Naive thymus-derived CD8-positive, alpha-beta T cell (primary cell): ENCODE measurements around the gene TTC4. TPM values are rescaled to one million over a fixed set of nuclear protein-coding genes. Genes with fewer than 3 reads are reported as not detected.

Experiments used
- ATAC-seq, 2 donors: fragments of 150-1000 bp; cut with Tn5 transposase in 1 of 2; sonication (Bioruptor Pico), chemical (Tn5 transposase) in 1 of 2; 1 replicate in 1 of 2; 2 replicates in 1 of 2; pipeline ENCODE4 v1.10.0; 2021; ENCODE audit warnings: mild to moderate bottlenecking in 2 of 2, moderate library complexity in 2 of 2
- POLR2A ChIA-PET: fragments of 350-600 bp; sonication (Branson Sonifier 250); formaldehyde crosslinking; loops from one replicate; lab custom pipeline; 2021; ENCODE audit warnings: antibody characterized with exemption; lab: Charles Lee
- DNase-seq, 10 donors: peaks; one replicate each; pipeline versions ENCODE4 v3.0.0 to v3.0.0-alpha.2; 2020 to 2022
- H3K27ac Mint-ChIP-seq, 10 donors: one replicate each; pipeline ENCODE4 v1.8.0; 2020 to 2022; ENCODE audit warnings: mild to moderate bottlenecking in 10 of 10, mixed read lengths in 10 of 10, moderate library complexity in 4 of 10, inconsistent platforms in 1 of 10
- H3K27me3 Mint-ChIP-seq, 5 donors: one replicate each; pipeline ENCODE4 v1.8.0; 2021 to 2022; ENCODE audit warnings: mixed read lengths in 5 of 5
- H3K36me3 Mint-ChIP-seq, 3 donors: one replicate each; pipeline ENCODE4 v1.8.0; 2020 to 2022; ENCODE audit warnings: mixed read lengths in 3 of 3, mild to moderate bottlenecking in 2 of 3, inconsistent platforms in 1 of 3
- H3K4me1 Mint-ChIP-seq, 4 donors: one replicate each; pipeline ENCODE4 v1.8.0; 2021 to 2022; ENCODE audit warnings: mixed read lengths in 4 of 4
- H3K4me3 Mint-ChIP-seq, 10 donors: one replicate each; pipeline ENCODE4 v1.8.0; 2020 to 2022; ENCODE audit warnings: mild to moderate bottlenecking in 10 of 10, mixed read lengths in 10 of 10, moderate library complexity in 6 of 10, inconsistent platforms in 1 of 10
- H3K9me3 Mint-ChIP-seq, 9 donors: one replicate each; pipeline ENCODE4 v1.8.0; 2020 to 2022; ENCODE audit warnings: mixed read lengths in 9 of 9, mild to moderate bottlenecking in 3 of 9, inconsistent platforms in 1 of 9, moderate library complexity in 1 of 9
- polyA plus RNA-seq, 3 donors: library from polyadenylated mRNA; unstranded; fragments of 300-500 nt; fragmentation: Illumina TruSeq; gene quantifications; one replicate each; pipeline ENCODE4 v1.2.3, GENCODE V29; 2021
- total RNA-seq, 8 experiments: library from RNA in 2 of 8; stranded (reverse) in 2 of 8; gene quantifications; one replicate each; pipeline ENCODE4 v1.2.3 and lab custom pipeline; 2021 to 2026

The TTC4 gene
- total and polyA plus RNA-seq, 5 experiments from 2014 or later = 18.7 to 23.2 (median 22.6) TPM

DNA sequence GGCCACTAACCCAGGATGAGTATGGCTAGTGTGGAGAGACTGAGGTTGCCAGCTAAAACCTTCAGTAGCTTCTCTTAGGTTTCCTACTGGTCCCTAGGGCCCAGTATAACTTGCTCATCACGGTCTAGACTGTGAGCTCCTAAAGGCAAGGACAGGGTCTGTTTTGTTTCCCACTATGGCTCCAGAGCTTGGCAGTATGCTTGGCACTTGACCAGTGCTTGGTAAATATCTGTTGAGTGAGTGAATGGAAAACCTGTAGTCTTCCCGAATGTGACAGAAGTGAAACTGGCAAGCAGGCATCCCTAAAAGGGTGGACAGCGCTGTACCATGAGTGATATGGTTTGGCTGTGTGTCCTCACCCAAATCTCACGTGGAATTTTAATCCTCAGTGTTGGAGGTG lies 61.8 kb downstream of the TTC4 start:
- Mint-ChIP-seq H3K4me1 (peaks cover 0 to 7% (median 0%) of the 10 kb centered on the region in 4 donors), H3K9me3 (no peaks in the 10 kb centered on the region), H3K4me3 (no peak overlapping the region), H3K27ac (peak overlapping the region in 1 of 10 donors; percentile 19), H3K36me3 (peaks cover 0 to 22% (median 3%) of the 10 kb centered on the region in 3 donors), H3K27me3 (peaks cover 0 to 3% (median 0%) of the 10 kb centered on the region in 5 donors)
- ATAC-seq (no peak), DNase-seq (no peak)
- POLR2A ChIA-PET = no interaction called here

DNA sequence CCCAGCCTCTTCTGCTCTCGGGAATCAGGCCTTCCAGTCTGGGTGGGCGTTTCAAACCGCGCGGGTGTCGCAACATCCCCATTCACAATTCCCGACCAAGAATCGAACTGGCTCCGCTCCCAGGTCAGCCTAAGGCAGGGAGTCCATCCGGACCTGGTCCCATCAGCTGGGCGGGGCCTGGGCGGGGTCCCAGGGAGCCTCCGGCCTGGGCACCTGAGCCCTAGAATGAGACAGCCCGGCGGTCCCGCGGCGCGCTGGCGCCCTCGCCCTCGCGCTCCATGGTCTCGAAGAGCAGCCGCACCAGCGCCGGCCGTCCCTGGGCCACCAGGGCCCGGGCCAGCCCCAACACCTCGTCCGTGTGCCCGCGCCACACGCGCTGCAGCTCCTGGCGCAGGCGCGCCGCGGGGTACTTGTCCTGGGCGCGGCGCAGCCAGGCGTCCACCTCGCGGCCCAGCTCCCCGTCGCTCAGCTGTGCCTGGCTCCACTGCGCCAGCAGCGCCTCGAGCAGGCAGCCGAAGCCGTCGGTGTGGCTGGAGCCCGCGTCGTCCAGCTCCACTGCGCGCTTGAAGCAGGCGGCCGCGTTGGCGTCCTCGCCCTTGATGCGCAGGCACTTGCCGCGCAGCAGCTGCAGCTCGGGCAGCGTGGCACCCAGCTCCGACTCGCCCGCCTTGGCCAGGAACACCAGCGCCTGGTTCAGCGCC lies 65.5 kb downstream of the TTC4 start:
- no peaks in the 10 kb centered on the region for H3K9me3 Mint-ChIP-seq
- peaks cover 0 to 7% (median 0%) of the 10 kb centered on the region in 4 donors for H3K4me1 Mint-ChIP-seq
- DNase-seq (no peak), ATAC-seq (no peak)
- no peaks in the 10 kb centered on the region for H3K27me3 Mint-ChIP-seq
- no peak overlapping the region for H3K27ac Mint-ChIP-seq
- H3K36me3 Mint-ChIP-seq = peaks cover 0 to 44% (median 7%) of the 10 kb centered on the region in 3 donors
- no peak overlapping the region for H3K4me3 Mint-ChIP-seq
- POLR2A ChIA-PET = no interaction called here

DNA sequence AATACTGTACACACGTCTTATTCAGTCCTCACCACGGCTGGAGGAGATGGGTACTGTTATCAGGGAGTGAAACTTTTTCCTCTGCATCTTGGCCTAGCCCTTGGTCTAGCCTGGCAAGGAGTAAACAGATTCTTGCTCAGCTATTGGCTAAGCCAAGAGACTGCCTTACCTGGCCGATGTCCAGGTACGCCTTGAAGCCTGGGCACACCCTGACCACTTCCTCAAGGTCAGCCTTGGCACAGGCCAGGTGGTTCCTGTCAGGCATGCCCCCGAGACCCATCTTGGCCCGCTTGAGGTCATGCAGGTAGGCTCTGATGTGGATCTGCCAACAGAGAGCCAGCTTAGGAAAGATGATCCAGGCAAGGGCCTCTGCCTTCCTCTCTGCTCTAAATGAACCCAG lies 66.5 kb downstream of the TTC4 start:
- Mint-ChIP-seq H3K9me3 (no peaks in the 10 kb centered on the region), H3K36me3 (peaks cover 0 to 54% (median 13%) of the 10 kb centered on the region in 3 donors), H3K4me3 (no peak overlapping the region), H3K4me1 (peaks cover 0 to 12% (median 0%) of the 10 kb centered on the region in 4 donors), H3K27ac (peak overlapping the region in 2 of 10 donors; percentile 5 to 45), H3K27me3 (no peaks in the 10 kb centered on the region)
- POLR2A ChIA-PET = no interaction called here
- no peak for ATAC-seq
- no peak for DNase-seq

DNA sequence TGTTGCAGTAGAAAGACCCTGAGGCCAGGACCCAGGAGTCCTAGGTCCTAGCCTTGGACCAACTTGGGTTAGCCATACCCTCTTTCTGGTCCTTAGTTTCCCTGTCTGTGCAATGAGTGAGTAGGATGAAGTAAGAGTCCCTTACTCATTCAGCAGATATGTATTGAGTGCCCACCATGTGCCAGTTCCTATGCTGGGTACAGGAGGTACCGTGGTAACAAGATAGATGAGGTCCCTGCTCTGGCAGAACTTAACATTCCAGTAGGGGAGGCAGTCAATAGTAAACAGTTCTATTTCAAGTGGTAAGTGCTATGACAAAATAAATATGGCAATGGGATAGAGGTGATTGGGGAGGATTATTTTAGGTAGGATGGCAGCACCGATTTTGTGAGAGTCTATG lies 66.9 kb downstream of the TTC4 start:
- Mint-ChIP-seq H3K36me3 (peaks cover 0 to 56% (median 13%) of the 10 kb centered on the region in 3 donors), H3K4me1 (peaks cover 0 to 13% (median 0%) of the 10 kb centered on the region in 4 donors), H3K27me3 (no peaks in the 10 kb centered on the region), H3K9me3 (no peaks in the 10 kb centered on the region), H3K27ac (peak overlapping the region in 3 of 10 donors; percentile 5 to 67 (median 20)), H3K4me3 (no peak overlapping the region)
- DNase-seq = no peak
- no peak for ATAC-seq
- POLR2A ChIA-PET = no interaction called here

DNA sequence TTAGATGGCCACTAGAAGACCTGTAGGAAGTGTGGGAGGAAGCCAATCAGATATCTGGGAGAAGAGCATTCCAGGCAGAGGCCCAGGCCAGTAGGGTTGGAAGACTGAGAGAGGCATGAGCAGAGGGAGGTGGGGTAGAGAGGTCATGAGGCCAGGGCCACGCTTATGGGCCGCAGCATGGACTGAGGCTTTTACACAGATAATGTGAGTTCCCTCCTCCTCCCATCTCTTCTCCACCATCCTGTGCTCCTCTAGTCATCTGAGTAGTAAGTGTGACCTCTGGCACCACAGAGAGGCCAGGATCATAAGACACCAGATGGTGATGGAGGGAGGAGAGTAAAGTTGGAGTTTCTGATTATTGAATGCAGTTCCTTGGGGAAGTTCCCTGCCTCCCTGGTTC lies 68.4 kb downstream of the TTC4 start:
- Mint-ChIP-seq H3K36me3 (peaks cover 0 to 56% (median 13%) of the 10 kb centered on the region in 3 donors), H3K27me3 (no peaks in the 10 kb centered on the region), H3K4me3 (no peak overlapping the region), H3K4me1 (peaks cover 0 to 15% (median 0%) of the 10 kb centered on the region in 4 donors), H3K27ac (no peak overlapping the region), H3K9me3 (no peaks in the 10 kb centered on the region)
- POLR2A ChIA-PET = no interaction called here
- DNase-seq (no peak), ATAC-seq (no peak)

DNA sequence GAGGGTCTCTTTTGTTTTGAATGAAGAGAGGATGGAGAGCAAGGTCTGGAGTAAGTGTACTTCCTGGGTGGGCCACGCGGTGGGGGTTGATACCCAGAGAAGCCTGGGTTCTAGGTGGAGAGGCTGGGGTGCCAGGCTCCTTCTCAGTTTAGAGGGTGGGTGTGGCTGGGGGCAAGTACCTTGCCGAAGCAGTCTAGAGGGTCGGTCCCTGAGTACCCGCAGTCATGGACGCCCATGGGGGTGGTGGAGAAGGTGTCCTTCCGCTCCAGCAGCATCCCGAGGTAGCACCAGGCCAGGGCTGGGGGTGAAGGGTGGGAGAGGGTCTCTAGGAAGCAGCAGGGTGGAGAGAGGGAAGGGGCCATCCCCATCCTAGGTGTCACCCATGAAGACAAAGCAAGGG lies 71.1 kb downstream of the TTC4 start:
- H3K36me3 Mint-ChIP-seq = peaks cover 0 to 55% (median 12%) of the 10 kb centered on the region in 3 donors

DNA sequence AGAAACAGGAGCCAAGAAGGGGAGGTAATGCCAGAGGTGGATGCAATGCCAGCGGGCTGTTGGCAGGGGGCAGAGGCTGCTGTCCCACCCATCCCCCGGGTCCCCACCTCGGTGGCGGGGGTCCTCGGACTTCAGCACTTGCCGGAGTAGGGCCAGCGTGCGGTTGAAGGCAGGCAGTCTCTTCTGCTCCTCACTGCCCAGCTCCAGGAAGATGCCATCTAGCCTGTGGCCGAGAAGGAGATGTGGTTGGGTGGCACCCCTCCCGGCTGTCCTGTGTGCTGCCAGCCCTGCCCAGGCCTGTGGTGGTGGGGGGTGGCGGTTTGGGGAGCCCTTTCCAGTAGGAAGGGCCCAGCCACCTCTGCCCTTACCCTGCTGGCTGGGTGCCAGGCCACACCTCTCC lies 71.9 kb downstream of the TTC4 start:
- POLR2A ChIA-PET = no interaction called here
- Mint-ChIP-seq H3K4me3 (no peak overlapping the region), H3K36me3 (peaks cover 0 to 53% (median 14%) of the 10 kb centered on the region in 3 donors), H3K27ac (no peak overlapping the region), H3K27me3 (no peaks in the 10 kb centered on the region), H3K4me1 (peaks cover 2 to 17% (median 5%) of the 10 kb centered on the region in 4 donors), H3K9me3 (no peaks in the 10 kb centered on the region)
- DNase-seq (no peak), ATAC-seq (no peak)

More for the DNA sequence above, 71.1 kb downstream of the TTC4 start:
- POLR2A ChIA-PET = no interaction called here
- DNase-seq (no peak), ATAC-seq (no peak)
- no peak overlapping the region for H3K4me3 Mint-ChIP-seq
- H3K27ac Mint-ChIP-seq = peak overlapping the region in 1 of 10 donors; percentile 2
- H3K4me1 Mint-ChIP-seq = peaks cover 2 to 17% (median 5%) of the 10 kb centered on the region in 4 donors
- H3K9me3 Mint-ChIP-seq = no peaks in the 10 kb centered on the region
- H3K27me3 Mint-ChIP-seq = no peaks in the 10 kb centered on the region

DNA sequence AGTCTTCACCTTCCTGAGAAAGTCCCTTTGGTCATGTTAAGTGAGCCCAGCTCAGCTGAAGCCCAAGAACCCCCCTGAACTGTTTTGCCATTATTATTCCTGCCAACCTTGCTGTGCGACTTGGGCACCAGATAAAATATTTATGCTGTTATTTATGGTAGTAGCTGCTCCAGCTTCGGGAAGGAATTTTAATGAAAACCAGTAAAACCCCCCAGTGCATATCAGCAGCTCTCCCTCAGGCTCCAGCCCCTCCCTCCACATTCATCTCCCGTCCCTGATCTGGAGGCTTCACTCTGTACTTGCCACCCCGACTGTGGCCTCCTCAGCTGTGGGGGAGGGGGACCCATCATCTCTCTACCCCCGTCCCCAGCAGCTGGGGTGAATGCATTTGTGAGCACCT lies 72.8 kb downstream of the TTC4 start:
- Mint-ChIP-seq H3K36me3 (peaks cover 0 to 48% (median 17%) of the 10 kb centered on the region in 3 donors), H3K27ac (peak overlapping the region in 1 of 10 donors; percentile 10), H3K4me1 (peaks cover 2 to 17% (median 5%) of the 10 kb centered on the region in 4 donors), H3K4me3 (no peak overlapping the region), H3K9me3 (no peaks in the 10 kb centered on the region), H3K27me3 (no peaks in the 10 kb centered on the region)
- POLR2A ChIA-PET = no interaction called here
- no peak for DNase-seq
- ATAC-seq = no peak

DNA sequence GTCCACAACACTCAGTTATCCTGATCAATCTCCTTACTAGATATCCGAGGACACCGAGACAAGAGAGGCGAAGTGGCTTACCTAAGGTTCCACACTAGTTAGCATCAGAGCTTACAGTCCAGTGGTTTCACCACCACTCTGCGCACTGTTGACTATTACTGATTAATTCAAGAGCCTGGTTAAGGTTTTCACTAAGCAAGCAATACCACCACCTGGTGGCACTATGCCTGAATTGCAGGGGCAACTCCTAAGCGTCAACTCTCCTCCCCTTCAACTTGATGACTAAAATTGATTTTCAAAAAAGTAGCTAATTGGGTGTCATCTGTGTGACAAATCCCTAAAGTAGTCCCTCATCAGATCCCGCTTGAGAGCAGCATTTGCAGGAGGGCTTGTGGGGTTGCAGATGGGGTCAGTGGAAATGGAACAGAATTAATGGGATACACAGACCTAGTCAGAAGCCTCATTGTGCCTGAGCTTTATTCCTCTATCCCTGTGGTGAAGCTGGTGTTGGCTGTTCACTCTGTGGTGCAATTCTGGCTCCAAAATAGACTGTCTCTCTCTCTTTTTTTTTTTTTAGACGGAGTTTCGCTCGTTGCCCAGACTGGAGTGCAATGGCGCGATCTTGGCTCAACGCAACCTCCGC lies 76.3 kb downstream of the TTC4 start:
- Mint-ChIP-seq H3K4me1 (peaks cover 19 to 22% (median 20%) of the 10 kb centered on the region in 4 donors), H3K36me3 (peaks cover 0 to 41% (median 17%) of the 10 kb centered on the region in 3 donors)

More for the DNA sequence above, 76.3 kb downstream of the TTC4 start:
- DNase-seq = peak in 4 of 10 donors; percentile 22 to 32 (median 28)
- no peak overlapping the region for H3K4me3 Mint-ChIP-seq
- no peaks in the 10 kb centered on the region for H3K27me3 Mint-ChIP-seq
- H3K9me3 Mint-ChIP-seq = no peaks in the 10 kb centered on the region
- POLR2A ChIA-PET = interaction anchor here (0.6 kb wide), 1 partner anchor 360 kb away, joined by 3 read pairs; no protein-coding TSS in a partner anchor
- H3K27ac Mint-ChIP-seq = peak overlapping the region in 1 of 10 donors; percentile 6
- ATAC-seq = no peak

Other genes starting within 250 kb of the TTC4 start
- gene ACOT11, start 167.6 kb upstream of the TTC4 start, total RNA-seq = under 1 TPM; 0.22 to 0.31 TPM
- gene ACOT11, start 167.6 kb upstream of the TTC4 start, polyA plus RNA-seq = under 1 TPM in 1 of 3 donors, not detected in 2; 0.07 TPM
- not detected for gene FAM151A, start 92.3 kb upstream of the TTC4 start, total RNA-seq
- gene FAM151A, start 92.3 kb upstream of the TTC4 start, polyA plus RNA-seq = not detected
- under 1 TPM in 1 of 2 experiments, not detected in 1; 0.18 TPM for gene MROH7, start 74.1 kb upstream of the TTC4 start, total RNA-seq
- not detected for gene MROH7, start 74.1 kb upstream of the TTC4 start, polyA plus RNA-seq
- 1 to 10 TPM; 3.2 to 3.3 TPM for gene PARS2, start 48.7 kb downstream of the TTC4 start, total RNA-seq
- 1 to 10 TPM; 1.0 to 4.1 (median 2.5) TPM for gene PARS2, start 48.7 kb downstream of the TTC4 start, polyA plus RNA-seq
- gene TTC22, start 85.5 kb downstream of the TTC4 start, total RNA-seq = 10 to 100 TPM; 10.8 to 12.6 TPM
- 1 to 10 TPM; 1.7 to 3.2 (median 2.9) TPM for gene TTC22, start 85.5 kb downstream of the TTC4 start, polyA plus RNA-seq
- gene DHCR24, start 171.3 kb downstream of the TTC4 start, total RNA-seq = 1 to 10 TPM; 4.0 to 4.2 TPM
- gene DHCR24, start 171.3 kb downstream of the TTC4 start, polyA plus RNA-seq = 1 to 10 TPM; 1.8 to 3.4 (median 3.4) TPM